ENCODE measurements around the gene SERINC2.

DNA sequence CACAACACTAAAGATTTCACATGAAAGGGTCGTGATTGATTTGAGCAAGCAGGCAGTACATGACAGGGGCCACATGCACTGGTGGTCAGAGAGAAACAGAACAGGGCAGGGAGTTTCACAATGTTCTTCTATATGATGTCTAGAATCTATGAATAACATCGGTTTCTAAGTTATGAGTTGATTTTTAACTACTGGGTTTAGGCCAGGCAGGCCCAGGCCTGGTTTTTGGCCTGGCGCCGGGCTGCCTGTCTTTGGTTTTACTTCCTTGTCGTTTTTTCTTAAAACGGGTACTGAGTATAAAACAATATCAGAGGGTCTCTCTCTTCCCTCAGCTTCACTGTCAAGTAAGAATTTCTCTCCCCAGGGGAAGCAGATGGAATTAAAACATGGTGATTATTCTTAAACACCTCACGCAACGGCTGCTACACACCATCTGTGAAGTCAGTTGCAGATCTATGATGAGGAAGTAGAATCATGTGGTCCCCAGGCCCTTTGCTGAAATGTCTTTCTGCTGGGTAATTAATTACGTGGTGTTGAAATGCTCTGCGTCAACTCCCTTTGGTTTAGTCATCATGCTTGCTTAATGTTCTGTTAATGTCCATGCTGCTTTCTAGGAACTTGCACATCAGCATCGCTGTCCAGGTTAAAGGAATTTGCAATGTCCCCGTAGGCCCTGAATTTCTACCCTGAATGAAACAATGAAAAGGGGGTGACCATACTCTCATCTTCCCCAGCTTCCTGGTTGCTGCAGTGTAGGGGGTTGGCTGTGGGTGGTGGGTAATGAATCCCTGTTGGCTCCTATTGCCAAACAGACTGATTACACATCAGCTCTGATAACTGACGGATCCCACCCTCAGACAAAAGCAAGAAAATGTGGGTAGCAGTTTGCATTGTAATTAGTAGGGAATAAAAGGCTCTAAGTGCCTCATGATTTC is 70.3 kb downstream of the SERINC2 start:
- TF ChIP-seq FOS (IDR thresholded peaks at IDR 0.05; ENCODE audit: borderline replicate concordance, extremely low read depth, insufficient read length) (no peak), SMC3 (IDR thresholded peaks at IDR 0.05; ENCODE audit: borderline replicate concordance, low read length) (no peak), RAD51 (IDR thresholded peaks at IDR 0.05) (peak; percentile 86), DPF2 (IDR thresholded peaks at IDR 0.05) (peak; percentile 88), PBX3 (IDR thresholded peaks at IDR 0.05; ENCODE audit: insufficient replicate concordance, low read depth, low read length) (peak; percentile 61), POLR2AphosphoS5 (IDR thresholded peaks at IDR 0.05; ENCODE audit: low read length) (no peak), SUPT20H (IDR thresholded peaks at IDR 0.05; ENCODE audit: borderline replicate concordance, control insufficient read depth, low read depth, low read length) (no peak), POLR2AphosphoS2 (IDR thresholded peaks at IDR 0.05; ENCODE audit: low read depth, low read length) (no peak), TBL1XR1 (IDR thresholded peaks at IDR 0.05; ENCODE audit: low read depth, low read length) (no peak), NKRF (conservative IDR thresholded peaks at IDR 0.05) (no peak)
- TF ChIP-seq, protein P1, sequence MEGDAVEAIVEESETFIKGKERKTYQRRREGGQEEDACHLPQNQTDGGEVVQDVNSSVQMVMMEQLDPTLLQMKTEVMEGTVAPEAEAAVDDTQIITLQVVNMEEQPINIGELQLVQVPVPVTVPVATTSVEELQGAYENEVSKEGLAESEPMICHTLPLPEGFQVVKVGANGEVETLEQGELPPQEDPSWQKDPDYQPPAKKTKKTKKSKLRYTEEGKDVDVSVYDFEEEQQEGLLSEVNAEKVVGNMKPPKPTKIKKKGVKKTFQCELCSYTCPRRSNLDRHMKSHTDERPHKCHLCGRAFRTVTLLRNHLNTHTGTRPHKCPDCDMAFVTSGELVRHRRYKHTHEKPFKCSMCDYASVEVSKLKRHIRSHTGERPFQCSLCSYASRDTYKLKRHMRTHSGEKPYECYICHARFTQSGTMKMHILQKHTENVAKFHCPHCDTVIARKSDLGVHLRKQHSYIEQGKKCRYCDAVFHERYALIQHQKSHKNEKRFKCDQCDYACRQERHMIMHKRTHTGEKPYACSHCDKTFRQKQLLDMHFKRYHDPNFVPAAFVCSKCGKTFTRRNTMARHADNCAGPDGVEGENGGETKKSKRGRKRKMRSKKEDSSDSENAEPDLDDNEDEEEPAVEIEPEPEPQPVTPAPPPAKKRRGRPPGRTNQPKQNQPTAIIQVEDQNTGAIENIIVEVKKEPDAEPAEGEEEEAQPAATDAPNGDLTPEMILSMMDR (IDR thresholded peaks at IDR 0.05 in 2 of 3, conservative IDR thresholded peaks at IDR 0.05 in 1 of 3; ENCODE audit: control insufficient read depth in 2 of 3, extremely low read depth in 1 of 3, insufficient read depth in 1 of 3, low read depth in 3 of 3, low read length in 3 of 3) = no peak
- TF ChIP-seq, protein P2, sequence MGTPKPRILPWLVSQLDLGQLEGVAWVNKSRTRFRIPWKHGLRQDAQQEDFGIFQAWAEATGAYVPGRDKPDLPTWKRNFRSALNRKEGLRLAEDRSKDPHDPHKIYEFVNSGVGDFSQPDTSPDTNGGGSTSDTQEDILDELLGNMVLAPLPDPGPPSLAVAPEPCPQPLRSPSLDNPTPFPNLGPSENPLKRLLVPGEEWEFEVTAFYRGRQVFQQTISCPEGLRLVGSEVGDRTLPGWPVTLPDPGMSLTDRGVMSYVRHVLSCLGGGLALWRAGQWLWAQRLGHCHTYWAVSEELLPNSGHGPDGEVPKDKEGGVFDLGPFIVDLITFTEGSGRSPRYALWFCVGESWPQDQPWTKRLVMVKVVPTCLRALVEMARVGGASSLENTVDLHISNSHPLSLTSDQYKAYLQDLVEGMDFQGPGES (IDR thresholded peaks at IDR 0.05) = no peak
